ENCODE results near the gene SIX2. TPM values are rescaled to one million over a fixed set of nuclear protein-coding genes. Genes with fewer than 3 reads are reported as not detected.

The SIX2 gene
- total RNA-seq, 1 donor = 2.9 TPM

- H3K4me3 ChIP-seq (ENCODE audit: low read depth, low read length) = no peak overlapping the region
- no peak for DNase-seq (ENCODE audit: low read depth)
- TF ChIP-seq CTCF (IDR thresholded peaks at IDR 0.05; ENCODE audit: insufficient read depth, low read length) = no peak
Observed at GRCh38 chr2:44980751-44981713, 28.2 kb downstream of the SIX2 start.

- H3K4me3 ChIP-seq (ENCODE audit: low read depth, low read length) = no peak overlapping the region
- no peak for TF ChIP-seq CTCF (IDR thresholded peaks at IDR 0.05; ENCODE audit: insufficient read depth, low read length)
- no peak for DNase-seq (ENCODE audit: low read depth)
Observed at GRCh38 chr2:44979581-44979980, 29.7 kb downstream of the SIX2 start.

GRCh38 chr2:44975571-44976450 is 33.4 kb downstream of the SIX2 start:
- no peak for DNase-seq (ENCODE audit: low read depth)
- no peak for TF ChIP-seq CTCF (IDR thresholded peaks at IDR 0.05; ENCODE audit: insufficient read depth, low read length)
- H3K4me3 ChIP-seq (ENCODE audit: low read depth, low read length) = no peak overlapping the region

- peak; percentile 70 for DNase-seq (ENCODE audit: low read depth)
- no peak overlapping the region for H3K4me3 ChIP-seq (ENCODE audit: low read depth, low read length)
- peak; percentile 64 for TF ChIP-seq CTCF (IDR thresholded peaks at IDR 0.05; ENCODE audit: insufficient read depth, low read length)
Observed at GRCh38 chr2:44974064-44974715, 35.1 kb downstream of the SIX2 start.

- DNase-seq (ENCODE audit: low read depth) = no peak
- no peak overlapping the region for H3K4me3 ChIP-seq (ENCODE audit: low read depth, low read length)
- no peak for TF ChIP-seq CTCF (IDR thresholded peaks at IDR 0.05; ENCODE audit: insufficient read depth, low read length)
Observed at GRCh38 chr2:44972771-44973535, 36.3 kb downstream of the SIX2 start.

Measured in fibroblast of the aortic adventitia (primary cell).